Endodermal cell (in vitro differentiated cells): ENCODE measurements around the gene PDE4D. TPM values are rescaled to one million over a fixed set of nuclear protein-coding genes. Genes with fewer than 3 reads are reported as not detected.

Experiments used
- DNase-seq: peaks from one replicate; pipeline ENCODE4 v3.0.0-alpha.2; 2017
- H3K27ac ChIP-seq: 2 replicates; pipeline ENCODE4 v1.5.1; 2013; ENCODE audit warnings: mild to moderate bottlenecking, low read depth, low read length, moderate library complexity
- H3K27me3 ChIP-seq: 2 replicates; pipeline ENCODE4 v1.6.1; 2013; ENCODE audit warnings: mild to moderate bottlenecking, low read length, moderate library complexity; ENCODE audit not compliant: insufficient read depth, control insufficient read depth, poor library complexity, severe bottlenecking
- H3K36me3 ChIP-seq: 2 replicates; pipeline ENCODE4 v1.7.0; 2013; ENCODE audit warnings: mild to moderate bottlenecking, low read length, moderate library complexity; ENCODE audit not compliant: control insufficient read depth, insufficient read depth
- H3K4me1 ChIP-seq: one replicate; pipeline ENCODE4 v1.7.0; 2013; ENCODE audit warnings: low read length; ENCODE audit not compliant: control insufficient read depth, insufficient read depth
- H3K4me3 ChIP-seq: 2 replicates; pipeline ENCODE4 v1.5.1; 2013; ENCODE audit warnings: mild to moderate bottlenecking, low read length, moderate library complexity
- H3K9ac ChIP-seq: 2 replicates; pipeline ENCODE4 v1.6.1; 2013; ENCODE audit warnings: mild to moderate bottlenecking, low read length, moderate library complexity; ENCODE audit not compliant: poor library complexity, severe bottlenecking; ENCODE audit errors: extremely low read depth
- H3K9me3 ChIP-seq: 2 replicates; pipeline ENCODE4 v1.6.1; 2013; ENCODE audit warnings: mild to moderate bottlenecking, low read length, moderate library complexity; ENCODE audit not compliant: control insufficient read depth
- H3K27ac Mint-ChIP-seq: 2 replicates; pipeline ENCODE4 v1.8.0; 2020; ENCODE audit warnings: mixed read lengths
- H3K27me3 Mint-ChIP-seq: 2 replicates; pipeline ENCODE4 v1.8.0; 2021; ENCODE audit warnings: mild to moderate bottlenecking, mixed read lengths; ENCODE audit not compliant: insufficient read depth
- H3K36me3 Mint-ChIP-seq: 2 replicates; pipeline ENCODE4 v1.8.0; 2020; ENCODE audit warnings: low read depth, mixed read lengths
- H3K4me1 Mint-ChIP-seq: 2 replicates; pipeline ENCODE4 v1.8.0; 2020; ENCODE audit warnings: mixed read lengths
- H3K4me3 Mint-ChIP-seq: 2 replicates; pipeline ENCODE4 v1.8.0; 2020; ENCODE audit warnings: mild to moderate bottlenecking, moderate library complexity, mixed read lengths
- H3K9me3 Mint-ChIP-seq: 2 replicates; pipeline ENCODE4 v1.8.0; 2020; ENCODE audit warnings: mild to moderate bottlenecking, mixed read lengths
- WGBS, 2 experiments: methylation state at CpG; one replicate each; pipeline versions ENCODE4 v1.1.5 to v1.1.7; 2013; ENCODE audit warnings: missing lambda C conversion rate in 2 of 2, mixed read lengths in 1 of 2; ENCODE audit not compliant: insufficient coverage in 1 of 2, insufficient read length in 1 of 2; 5-methylcytosine and 5-hydroxymethylcytosine counted together
- total RNA-seq, 2 donors: library from RNA; stranded (reverse); fragmentation: NEBNext Ultra II Directional in 1 of 2; extraction: Animal tissue kit (Norgen Biotek cat#: 25700) in 1 of 2; gene quantifications; 2 replicates in 1 of 2; 3 replicates in 1 of 2; pipeline ENCODE4 v1.2.1, GENCODE V29; 2021
- TF ChIP-seq, protein P1 (sequence below): fragments of 200-600 bp; sonication (generic); conservative IDR thresholded peaks from 2 replicates; pipeline ENCODE4 v1.5.0; 2021; ENCODE audit warnings: antibody characterized with exemption, mild to moderate bottlenecking

Gene PDE4D
- total RNA-seq, 2 donors from 2014 or later: 9.2 to 11.4 TPM

DNA sequence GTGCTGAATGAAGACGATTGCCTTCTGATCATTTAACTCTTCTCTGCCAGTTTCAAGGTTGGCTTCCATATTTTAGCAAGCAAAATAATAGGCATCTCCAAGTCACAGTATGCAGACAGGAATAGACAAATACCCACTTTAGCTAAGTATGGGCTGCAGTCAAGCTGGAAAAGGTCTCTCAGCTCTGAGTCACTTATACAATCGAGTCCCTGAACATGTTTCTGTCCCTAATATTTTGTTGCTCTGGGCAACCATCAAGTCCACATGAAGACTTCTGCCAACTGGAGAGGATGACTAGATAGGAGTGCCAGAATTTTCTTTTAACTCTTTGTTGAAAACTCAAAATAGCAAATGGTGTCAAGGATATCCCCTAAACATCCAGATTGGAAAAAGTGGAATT lies 735.4 kb downstream of the PDE4D start:
- H3K27ac ChIP-seq: no peak overlapping the region
- H3K27me3 ChIP-seq: no peaks in the 10 kb centered on the region
- H3K4me3 ChIP-seq: no peak overlapping the region
- TF ChIP-seq, protein P1, sequence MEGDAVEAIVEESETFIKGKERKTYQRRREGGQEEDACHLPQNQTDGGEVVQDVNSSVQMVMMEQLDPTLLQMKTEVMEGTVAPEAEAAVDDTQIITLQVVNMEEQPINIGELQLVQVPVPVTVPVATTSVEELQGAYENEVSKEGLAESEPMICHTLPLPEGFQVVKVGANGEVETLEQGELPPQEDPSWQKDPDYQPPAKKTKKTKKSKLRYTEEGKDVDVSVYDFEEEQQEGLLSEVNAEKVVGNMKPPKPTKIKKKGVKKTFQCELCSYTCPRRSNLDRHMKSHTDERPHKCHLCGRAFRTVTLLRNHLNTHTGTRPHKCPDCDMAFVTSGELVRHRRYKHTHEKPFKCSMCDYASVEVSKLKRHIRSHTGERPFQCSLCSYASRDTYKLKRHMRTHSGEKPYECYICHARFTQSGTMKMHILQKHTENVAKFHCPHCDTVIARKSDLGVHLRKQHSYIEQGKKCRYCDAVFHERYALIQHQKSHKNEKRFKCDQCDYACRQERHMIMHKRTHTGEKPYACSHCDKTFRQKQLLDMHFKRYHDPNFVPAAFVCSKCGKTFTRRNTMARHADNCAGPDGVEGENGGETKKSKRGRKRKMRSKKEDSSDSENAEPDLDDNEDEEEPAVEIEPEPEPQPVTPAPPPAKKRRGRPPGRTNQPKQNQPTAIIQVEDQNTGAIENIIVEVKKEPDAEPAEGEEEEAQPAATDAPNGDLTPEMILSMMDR: no peak
- no peak overlapping the region for H3K27ac Mint-ChIP-seq
- H3K27me3 Mint-ChIP-seq: peaks cover 8% of the 10 kb centered on the region
- no peaks in the 10 kb centered on the region for H3K9me3 Mint-ChIP-seq
- no peaks in the 10 kb centered on the region for H3K9me3 ChIP-seq
- DNase-seq: no peak
- WGBS, 2 experiments: 93 to 100% methylated on average over 1 to 2 of the region's 2 CpGs
- no peaks in the 10 kb centered on the region for H3K36me3 ChIP-seq
- no peak overlapping the region for H3K4me3 Mint-ChIP-seq
- no peak overlapping the region for H3K9ac ChIP-seq
- H3K36me3 Mint-ChIP-seq: no peaks in the 10 kb centered on the region
- no peaks in the 10 kb centered on the region for H3K4me1 ChIP-seq
- peaks cover 10% of the 10 kb centered on the region for H3K4me1 Mint-ChIP-seq

DNA sequence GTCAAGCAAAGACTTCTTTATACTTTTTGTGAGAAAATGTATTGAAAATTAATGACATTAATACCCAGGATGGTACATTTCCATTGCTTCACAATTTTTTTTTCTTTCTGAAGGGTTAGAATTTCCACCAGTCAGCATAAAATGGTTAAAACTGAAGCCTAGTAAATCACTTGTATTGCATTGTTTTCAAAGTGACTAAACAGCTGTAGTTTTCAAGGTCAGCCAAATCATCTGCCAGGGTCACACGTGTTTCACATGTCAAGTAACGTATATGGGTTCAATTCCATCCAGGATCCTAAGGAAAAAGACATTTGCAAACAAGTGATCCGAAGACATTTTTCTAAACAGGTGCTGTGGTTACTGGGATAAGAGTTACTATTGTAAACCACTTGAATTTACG lies 736.5 kb downstream of the PDE4D start:
- Mint-ChIP-seq H3K36me3 (no peaks in the 10 kb centered on the region), H3K27ac (no peak overlapping the region), H3K4me3 (no peak overlapping the region), H3K4me1 (peaks cover 15% of the 10 kb centered on the region), H3K27me3 (peaks cover 18% of the 10 kb centered on the region), H3K9me3 (no peaks in the 10 kb centered on the region)
- Histone ChIP-seq H3K27ac (no peak overlapping the region), H3K4me3 (no peak overlapping the region), H3K9ac (no peak overlapping the region), H3K27me3 (peaks cover 3% of the 10 kb centered on the region), H3K4me1 (no peaks in the 10 kb centered on the region), H3K9me3 (no peaks in the 10 kb centered on the region), H3K36me3 (no peaks in the 10 kb centered on the region)
- no peak for DNase-seq
- 84 to 95% methylated on average over 3 to 4 of the region's 4 CpGs for WGBS, 2 experiments
- TF ChIP-seq, protein P1: no peak

GRCh38 chr5:59152701-59153245 lies 740.8 kb downstream of the PDE4D start:
- Histone ChIP-seq H3K27ac (no peak overlapping the region), H3K4me3 (no peak overlapping the region), H3K4me1 (no peaks in the 10 kb centered on the region), H3K9ac (no peak overlapping the region), H3K27me3 (peaks cover 21% of the 10 kb centered on the region), H3K36me3 (no peaks in the 10 kb centered on the region), H3K9me3 (peaks cover 1% of the 10 kb centered on the region)
- Mint-ChIP-seq H3K27me3 (peaks cover 41% of the 10 kb centered on the region), H3K27ac (no peak overlapping the region), H3K4me3 (no peak overlapping the region), H3K4me1 (peaks cover 26% of the 10 kb centered on the region), H3K9me3 (peaks cover 4% of the 10 kb centered on the region), H3K36me3 (no peaks in the 10 kb centered on the region)
- WGBS, 2 experiments: 91% methylated on average over 2 of the region's 2 CpGs; no CpG with 5 or more reads in 1 of the 2 experiments
- DNase-seq: no peak
- TF ChIP-seq, protein P1: no peak
